ENCODE data around the gene TMEM266. TPM values are rescaled to one million over a fixed set of nuclear protein-coding genes. Genes with fewer than 3 reads are reported as not detected.
A peak's percentile ranks its signal among the peaks of the same experiment; 100 is the strongest.

The TMEM266 gene
- total RNA-seq, 2 donors from 2014 or later, result not detected

DNA sequence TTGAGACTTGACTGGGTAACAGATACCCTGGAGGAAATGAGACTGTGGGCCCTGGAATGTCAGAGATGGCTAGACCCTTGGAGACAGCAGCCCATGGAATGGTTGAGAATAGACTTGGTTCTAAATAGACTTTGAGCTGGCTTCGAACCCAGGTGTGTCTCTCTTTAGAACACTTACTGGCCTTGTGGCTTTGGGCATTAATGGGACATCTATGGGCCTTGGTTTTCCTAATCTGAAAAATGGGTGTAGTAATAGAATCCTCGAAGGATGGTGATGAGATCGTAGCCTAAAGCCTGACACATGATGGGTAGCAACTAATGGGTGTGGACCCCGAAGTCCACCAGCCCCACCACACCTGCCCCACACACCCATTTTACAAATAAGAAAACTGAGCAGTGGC lies 119.2 kb downstream of the TMEM266 start:
- Mint-ChIP-seq H3K27ac (no peak overlapping the region), H3K9me3 (no peaks in the 10 kb centered on the region), H3K36me3 (no peaks in the 10 kb centered on the region)
- DNase-seq (ENCODE audit: low spot score in 2 of 2) (no peak), ATAC-seq (no peak)

GRCh38 chr15:76180321-76180720 lies 120.5 kb downstream of the TMEM266 start:
- no peak for ATAC-seq

DNA sequence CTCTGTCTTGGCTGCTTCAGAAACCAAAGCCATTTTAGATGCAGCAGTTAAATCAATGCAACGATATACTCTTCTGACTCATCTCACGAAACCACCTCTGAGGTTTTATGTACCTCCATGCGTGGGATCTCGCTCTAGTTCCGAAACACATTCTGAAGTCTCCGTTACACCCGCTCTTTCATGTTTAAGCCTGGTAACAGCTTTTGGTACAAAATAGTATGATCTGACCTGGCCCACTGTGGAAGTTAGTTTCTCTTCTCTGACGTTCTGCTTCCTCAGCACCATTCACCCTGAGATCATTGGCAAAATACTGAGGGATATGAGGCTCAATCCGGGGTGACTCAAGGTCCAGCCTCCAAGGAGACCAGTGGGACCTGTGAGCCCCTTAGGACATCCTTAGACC lies 121.9 kb downstream of the TMEM266 start:
- peak in 1 of 2 donors; percentile 38 for DNase-seq (ENCODE audit: low spot score in 2 of 2)
- Mint-ChIP-seq H3K27ac (peak overlapping the region in 1 of 2 donors; percentile 25), H3K36me3 (no peaks in the 10 kb centered on the region), H3K9me3 (no peaks in the 10 kb centered on the region)
- ATAC-seq, result peak; percentile 91 to 94

More at GRCh38 chr15:76180321-76180720, 120.5 kb downstream of the TMEM266 start:
- no peaks in the 10 kb centered on the region for H3K9me3 Mint-ChIP-seq
- H3K36me3 Mint-ChIP-seq, result no peaks in the 10 kb centered on the region
- H3K27ac Mint-ChIP-seq, result no peak overlapping the region
- DNase-seq (ENCODE audit: low spot score in 2 of 2), result no peak

GRCh38 chr15:76183930-76184649 lies 124.3 kb downstream of the TMEM266 start:
- DNase-seq (ENCODE audit: low spot score in 2 of 2), result no peak
- ATAC-seq, result no peak
- Mint-ChIP-seq H3K36me3 (no peaks in the 10 kb centered on the region), H3K27ac (no peak overlapping the region), H3K9me3 (no peaks in the 10 kb centered on the region)

DNA sequence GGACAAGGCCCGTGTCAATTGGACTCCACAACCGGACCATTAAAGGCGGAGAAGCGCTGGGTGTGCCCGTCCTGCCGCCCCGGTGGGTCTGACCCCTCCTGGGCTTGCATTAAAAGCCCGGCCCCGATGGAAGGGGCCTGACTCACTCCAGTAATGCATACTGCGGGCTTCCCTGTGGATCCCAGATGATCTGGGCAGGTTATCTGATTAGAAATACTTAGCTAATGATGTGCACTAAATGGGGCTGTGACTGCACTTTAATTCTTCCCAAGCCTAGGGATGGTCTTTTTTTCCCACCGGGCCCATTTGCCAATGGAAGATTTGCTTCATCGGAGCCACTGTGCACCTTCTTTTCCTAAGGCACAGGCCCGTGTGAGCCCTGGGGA lies 124.9 kb downstream of the TMEM266 start:
- Mint-ChIP-seq H3K9me3 (no peaks in the 10 kb centered on the region), H3K27ac (no peak overlapping the region), H3K36me3 (no peaks in the 10 kb centered on the region)
- DNase-seq (ENCODE audit: low spot score in 2 of 2) (no peak), ATAC-seq (no peak)

DNA sequence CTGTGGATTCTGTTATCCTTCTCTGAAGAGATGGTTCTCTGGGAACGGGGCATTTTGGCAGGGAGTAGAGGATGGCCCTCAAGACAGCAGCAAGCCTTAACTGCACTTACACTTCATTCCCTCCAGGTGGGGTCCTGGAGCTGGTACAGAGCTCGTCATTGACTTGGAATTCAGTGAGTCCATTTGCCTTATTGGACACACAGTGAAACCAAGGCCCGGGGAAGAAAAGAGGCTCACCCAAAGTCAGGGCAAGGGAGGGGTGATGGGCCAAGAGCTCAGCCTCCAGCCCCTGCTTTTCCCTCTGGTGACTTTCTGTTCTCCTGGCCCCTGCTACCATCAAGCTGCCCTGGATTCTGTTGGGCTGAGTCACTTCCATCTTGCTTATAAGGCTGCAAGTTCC lies 125.9 kb downstream of the TMEM266 start:
- ATAC-seq, result no peak
- no peak overlapping the region for H3K27ac Mint-ChIP-seq
- no peaks in the 10 kb centered on the region for H3K9me3 Mint-ChIP-seq
- H3K36me3 Mint-ChIP-seq, result no peaks in the 10 kb centered on the region
- DNase-seq (ENCODE audit: low spot score in 2 of 2), result no peak

GRCh38 chr15:76187163-76187562 lies 127.4 kb downstream of the TMEM266 start:
- H3K9me3 Mint-ChIP-seq, result no peaks in the 10 kb centered on the region
- H3K36me3 Mint-ChIP-seq, result no peaks in the 10 kb centered on the region
- ATAC-seq (no peak), DNase-seq (ENCODE audit: low spot score in 2 of 2) (no peak)
- no peak overlapping the region for H3K27ac Mint-ChIP-seq

- DNase-seq (ENCODE audit: low spot score in 2 of 2) (no peak), ATAC-seq (no peak)
- H3K9me3 Mint-ChIP-seq, result no peaks in the 10 kb centered on the region
- H3K36me3 Mint-ChIP-seq, result no peaks in the 10 kb centered on the region
- H3K27ac Mint-ChIP-seq, result no peak overlapping the region
Measured at GRCh38 chr15:76189106-76189505, 129.3 kb downstream of the TMEM266 start.

- H3K9me3 Mint-ChIP-seq, result no peaks in the 10 kb centered on the region
- no peaks in the 10 kb centered on the region for H3K36me3 Mint-ChIP-seq
- ATAC-seq, result no peak
- DNase-seq (ENCODE audit: low spot score in 2 of 2), result no peak
- no peak overlapping the region for H3K27ac Mint-ChIP-seq
Measured at GRCh38 chr15:76190070-76190564, 130.3 kb downstream of the TMEM266 start.

GRCh38 chr15:76190751-76191538 lies 131.2 kb downstream of the TMEM266 start:
- H3K9me3 Mint-ChIP-seq, result no peaks in the 10 kb centered on the region
- ATAC-seq (peak; percentile 90 to 92), DNase-seq (ENCODE audit: low spot score in 2 of 2) (peak; percentile 69 to 82)
- H3K36me3 Mint-ChIP-seq, result no peaks in the 10 kb centered on the region
- H3K27ac Mint-ChIP-seq, result no peak overlapping the region

DNA sequence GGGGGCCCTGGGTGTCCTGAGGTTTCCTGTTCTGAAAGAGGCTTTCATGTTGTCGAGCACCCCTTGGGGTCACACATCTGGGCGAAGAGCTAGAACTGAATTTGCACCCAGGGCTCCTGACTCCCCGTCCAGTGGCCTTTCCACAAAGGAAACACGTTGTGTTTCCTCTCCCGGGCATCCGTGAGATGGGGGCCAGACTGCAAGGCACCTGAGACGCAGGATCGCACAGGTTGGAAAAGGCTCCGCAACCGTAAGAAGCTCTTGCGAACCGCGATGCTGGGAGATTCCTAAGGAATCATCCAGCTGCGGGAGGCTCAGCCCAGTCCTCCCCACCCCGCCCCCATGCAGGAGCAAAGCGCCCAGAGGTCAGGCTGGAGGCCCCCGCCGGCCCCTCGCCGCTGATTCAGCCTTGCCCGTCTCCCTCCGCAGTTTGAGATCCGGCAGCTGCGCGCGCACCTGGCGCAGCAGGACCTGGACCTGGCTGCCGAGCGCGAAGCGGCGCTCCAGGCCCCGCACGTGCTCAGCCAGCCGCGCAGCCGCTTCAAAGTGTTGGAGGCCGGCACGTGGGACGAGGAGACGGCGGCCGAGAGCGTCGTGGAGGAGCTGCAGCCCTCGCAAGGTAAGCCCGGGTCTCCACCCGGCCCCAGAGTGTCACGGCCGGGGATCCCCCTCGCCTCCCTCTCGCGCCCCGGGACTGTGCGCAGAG lies 131.9 kb downstream of the TMEM266 start:
- ATAC-seq, result no peak
- no peak for DNase-seq (ENCODE audit: low spot score in 2 of 2)
- Mint-ChIP-seq H3K9me3 (no peaks in the 10 kb centered on the region), H3K27ac (no peak overlapping the region), H3K36me3 (no peaks in the 10 kb centered on the region)

GRCh38 chr15:76192715-76193114 lies 132.9 kb downstream of the TMEM266 start:
- DNase-seq (ENCODE audit: low spot score in 2 of 2) (no peak), ATAC-seq (no peak)
- H3K36me3 Mint-ChIP-seq, result no peaks in the 10 kb centered on the region
- H3K9me3 Mint-ChIP-seq, result no peaks in the 10 kb centered on the region
- H3K27ac Mint-ChIP-seq, result no peak overlapping the region

DNA sequence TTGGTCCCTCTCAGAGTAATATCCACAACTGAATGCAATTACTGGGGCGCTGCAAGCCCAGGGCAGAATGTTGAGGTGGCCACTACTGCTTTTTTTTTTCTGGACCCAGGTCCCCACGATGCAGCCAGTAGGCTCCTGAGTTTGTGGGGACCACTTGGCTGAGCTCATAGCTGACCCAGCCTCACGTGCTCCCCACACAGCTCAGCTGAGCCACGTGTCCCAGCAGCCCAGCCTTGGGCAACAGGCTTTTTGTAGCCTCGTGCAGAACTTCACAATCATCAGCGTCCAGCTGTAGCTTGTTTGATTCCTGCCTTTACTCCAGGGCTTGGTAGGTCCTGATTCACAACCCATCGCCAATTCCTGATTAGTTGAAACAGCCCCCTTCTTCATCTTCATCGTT lies 134.1 kb downstream of the TMEM266 start:
- no peaks in the 10 kb centered on the region for H3K36me3 Mint-ChIP-seq
- no peak for ATAC-seq
- peak overlapping the region in 1 of 2 donors; percentile 14 for H3K27ac Mint-ChIP-seq
- no peak for DNase-seq (ENCODE audit: low spot score in 2 of 2)
- no peaks in the 10 kb centered on the region for H3K9me3 Mint-ChIP-seq

DNA sequence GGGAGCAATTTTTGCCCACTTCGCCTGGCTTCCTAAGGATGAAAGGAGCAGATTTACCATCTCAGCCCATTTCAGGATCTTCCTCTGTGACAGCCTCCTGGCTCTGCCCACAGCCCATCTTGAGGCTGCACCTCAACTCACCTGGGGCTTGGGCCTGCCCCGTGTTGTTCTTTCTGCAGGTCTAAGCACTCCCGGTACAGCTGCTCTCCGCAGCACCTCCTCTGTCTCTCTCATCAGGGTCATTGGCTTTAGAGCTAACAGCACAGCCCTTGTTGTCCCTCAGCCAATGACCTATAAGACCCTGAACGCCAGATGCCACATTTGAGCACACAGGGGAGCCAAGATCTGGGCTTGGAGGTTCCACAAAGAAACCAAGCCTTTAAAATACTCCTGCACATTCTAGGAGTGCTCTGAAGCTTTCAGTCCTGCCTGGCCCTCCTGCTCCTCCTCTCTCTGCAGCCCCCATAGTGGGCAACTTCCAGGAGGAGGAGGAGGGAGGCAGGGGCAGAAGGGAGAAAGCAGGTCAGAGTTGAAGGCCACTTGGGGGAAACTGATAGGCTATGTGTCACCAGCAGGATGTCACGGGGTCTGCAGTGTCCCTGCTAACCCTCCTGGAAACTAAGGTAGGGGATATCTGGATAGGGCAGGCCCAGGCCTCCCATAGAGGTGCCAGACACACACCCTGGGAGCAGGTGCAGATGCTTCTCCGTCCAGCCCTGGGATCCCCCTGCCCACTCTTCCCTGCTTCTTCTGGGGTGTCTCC lies 135.9 kb downstream of the TMEM266 start:
- H3K9me3 Mint-ChIP-seq, result no peaks in the 10 kb centered on the region
- no peaks in the 10 kb centered on the region for H3K36me3 Mint-ChIP-seq
- DNase-seq (ENCODE audit: low spot score in 2 of 2) (no peak), ATAC-seq (no peak)
- H3K27ac Mint-ChIP-seq, result peak overlapping the region in 1 of 2 donors; percentile 8

GRCh38 chr15:76196269-76197231 lies 136.8 kb downstream of the TMEM266 start:
- Mint-ChIP-seq H3K27ac (no peak overlapping the region), H3K36me3 (no peaks in the 10 kb centered on the region), H3K9me3 (no peaks in the 10 kb centered on the region)
- DNase-seq (ENCODE audit: low spot score in 2 of 2) (no peak), ATAC-seq (peak in 1 of 2 donors; percentile 22)
